IMR-90 (cell line): ENCODE results near the gene PRPF6. TPM values are rescaled to one million over a fixed set of nuclear protein-coding genes. Genes with fewer than 3 reads are reported as not detected.

Source experiments
- ATAC-seq: fragments of 200-7000 bp; cut with Tn5 transposase; 2 replicates; pipeline ENCODE4 v1.9.1; 2020; ENCODE audit warnings: low read depth, mild to moderate bottlenecking, moderate library complexity
- BruUV-seq: library from RNA; stranded (reverse); fragments of 400-500 nt; replicated peaks from 2 replicates; lab custom pipeline; 2021; lab: Mats Ljungman, UMichigan
- CTCF ChIA-PET: fragments of 300-600 bp; formaldehyde crosslinking; extraction: SDS; loops from one replicate; lab custom pipeline; 2021; ENCODE audit warnings: antibody characterized with exemption; lab: Yijun Ruan, JAX
- POLR2A ChIA-PET: fragments of 300-600 bp; sonication (Branson Sonifier 250); formaldehyde crosslinking; loops from one replicate; lab custom pipeline; 2022; ENCODE audit warnings: antibody characterized with exemption; ENCODE audit not compliant: unreplicated experiment; lab: Charles Lee
- DNase-seq: peaks from one replicate; pipeline ENCODE4 v3.0.0; 2013
- H2AFZ ChIP-seq: replicated peaks from 2 replicates; pipeline ENCODE3; 2013; ENCODE audit warnings: low read length, mild to moderate bottlenecking; ENCODE audit not compliant: poor library complexity
- H2AK5ac ChIP-seq: 2 replicates; pipeline ENCODE4 v1.6.1; 2013; ENCODE audit warnings: low read depth, low read length, inconsistent platforms
- H2AK9ac ChIP-seq: replicated peaks from 2 replicates; pipeline ENCODE3; 2013; ENCODE audit warnings: mild to moderate bottlenecking, low read depth, low read length, moderate library complexity; ENCODE audit not compliant: poor library complexity
- H2BK120ac ChIP-seq: 2 replicates; pipeline ENCODE4 v1.6.1; 2013; ENCODE audit warnings: low read depth, low read length, inconsistent platforms
- H2BK15ac ChIP-seq: 3 replicates; pipeline ENCODE4 v1.6.1; 2013; ENCODE audit warnings: low read depth, low read length, inconsistent platforms
- H2BK20ac ChIP-seq: 2 replicates; pipeline ENCODE4 v1.6.1; 2013; ENCODE audit warnings: low read depth, mild to moderate bottlenecking, inconsistent platforms, low read length, moderate library complexity
- H2BK5ac ChIP-seq: 2 replicates; pipeline ENCODE4 v1.6.1; 2013; ENCODE audit warnings: mild to moderate bottlenecking, low read depth, low read length, inconsistent platforms; ENCODE audit not compliant: poor library complexity, severe bottlenecking
- H3K14ac ChIP-seq: replicated peaks from 2 replicates; pipeline ENCODE4 v1.6.1; 2013; ENCODE audit warnings: low read depth, low read length, inconsistent platforms
- H3K18ac ChIP-seq: 2 replicates; pipeline ENCODE4 v1.6.1; 2013; ENCODE audit warnings: low read depth, low read length, control low read depth
- H3K23ac ChIP-seq: 2 replicates; pipeline ENCODE4 v1.6.1; 2013; ENCODE audit warnings: low read depth, low read length, inconsistent platforms
- H3K27ac ChIP-seq: 2 replicates; pipeline ENCODE4 v1.5.1; 2013; ENCODE audit warnings: mild to moderate bottlenecking, control low read depth, low read length; ENCODE audit not compliant: insufficient read depth
- H3K27me3 ChIP-seq: 2 replicates; pipeline ENCODE4 v1.6.1; 2013; ENCODE audit warnings: low read length; ENCODE audit not compliant: control insufficient read depth, insufficient read depth
- H3K36me3 ChIP-seq: 2 replicates; pipeline ENCODE4 v1.6.1; 2013; ENCODE audit warnings: low read length, mixed read lengths; ENCODE audit not compliant: control insufficient read depth, insufficient read depth
- H3K4ac ChIP-seq: 2 replicates; pipeline ENCODE4 v1.6.1; 2013; ENCODE audit warnings: low read depth, low read length, inconsistent platforms
- H3K4me1 ChIP-seq: 2 replicates; pipeline ENCODE4 v1.6.1; 2013; ENCODE audit warnings: low read length, mixed read lengths; ENCODE audit not compliant: control insufficient read depth, insufficient read depth
- H3K4me2 ChIP-seq: 2 replicates; pipeline ENCODE4 v1.6.1; 2013; ENCODE audit warnings: low read depth, mild to moderate bottlenecking, control low read depth, low read length, moderate library complexity
- H3K4me3 ChIP-seq: 2 replicates; pipeline ENCODE4 v1.5.1; 2013; ENCODE audit warnings: low read depth, mild to moderate bottlenecking, control low read depth, low read length, moderate library complexity; ENCODE audit not compliant: insufficient read depth
- H3K56ac ChIP-seq: 2 replicates; pipeline ENCODE4 v1.6.1; 2013; ENCODE audit warnings: low read length, inconsistent platforms; ENCODE audit not compliant: insufficient read depth; ENCODE audit errors: extremely low read depth
- H3K79me1 ChIP-seq, 2 experiments: 2 replicates each; pipeline ENCODE4 v1.6.1; 2013; ENCODE audit warnings: low read length in 2 of 2, inconsistent platforms in 1 of 2, low read depth in 1 of 2
- H3K9ac ChIP-seq: 2 replicates; pipeline ENCODE4 v1.6.1; 2013; ENCODE audit warnings: low read depth, low read length, control low read depth
- H3K9me1 ChIP-seq: 2 replicates; pipeline ENCODE4 v1.6.1; 2013; ENCODE audit warnings: low read length, inconsistent platforms; ENCODE audit not compliant: insufficient read depth
- H3K9me3 ChIP-seq: 2 replicates; pipeline ENCODE4 v1.6.1; 2013; ENCODE audit warnings: low read length; ENCODE audit not compliant: control insufficient read depth, insufficient read depth
- H4K20me1 ChIP-seq: 2 replicates; pipeline ENCODE4 v1.6.1; 2013; ENCODE audit warnings: low read length, inconsistent platforms; ENCODE audit not compliant: insufficient read depth
- H4K5ac ChIP-seq: 2 replicates; pipeline ENCODE4 v1.6.1; 2013; ENCODE audit warnings: mild to moderate bottlenecking, low read depth, low read length, control low read depth
- H4K8ac ChIP-seq, 2 experiments: 2 replicates each; pipeline ENCODE4 v1.6.1; 2013; ENCODE audit warnings: low read depth in 2 of 2, low read length in 2 of 2, control low read depth in 1 of 2, inconsistent platforms in 1 of 2
- H4K91ac ChIP-seq: 2 replicates; pipeline ENCODE4 v1.6.1; 2013; ENCODE audit warnings: low read depth, low read length, inconsistent platforms; ENCODE audit not compliant: insufficient read depth
- BHLHE40 ChIP-seq: fragments of 150-350 bp; IDR thresholded peaks from 2 replicates; pipeline ENCODE4 v1.6.1; 2016; ENCODE audit warnings: mild to moderate bottlenecking, low read depth, low read length
- NFE2L2 ChIP-seq: fragments of 150-350 bp; IDR thresholded peaks from 2 replicates; pipeline ENCODE4 v1.6.1; 2016; ENCODE audit warnings: low read depth, mild to moderate bottlenecking, low read length
- WGBS, 2 experiments: methylation state at CpG; one replicate each; pipeline versions ENCODE4 v1.1.5 to v1.1.7; 2013; ENCODE audit warnings: missing lambda C conversion rate in 2 of 2; ENCODE audit not compliant: insufficient read length in 1 of 2; ENCODE audit errors: extremely low coverage in 2 of 2; 5-methylcytosine and 5-hydroxymethylcytosine counted together
- dilution Hi-C: fragments of 300-500 bp; cut with HindIII; formaldehyde crosslinking; loops from one replicate; pipeline ENCODE4 v1.14.3; 2018; ENCODE audit warnings: low sequenced_read_pairs; ENCODE audit not compliant: unreplicated experiment
- in situ Hi-C: fragments of 300-500 bp; cut with MboI; formaldehyde crosslinking; loops from 3 replicates; pipeline ENCODE4 v1.14.3; 2019; ENCODE audit warnings: low sequenced_read_pairs, inconsistent platforms, mixed read lengths
- intact Hi-C: fragments of 100-400 bp; cut with micrococcal nuclease; formaldehyde crosslinking; loops from 2 replicates; pipeline ENCODE4 v1.10.0; 2022
- polyA plus RNA-seq, 3 experiments: library from polyadenylated mRNA; depleted of rRNA; stranded (reverse); fragments of >200 nt; gene quantifications; 2 replicates each; pipeline ENCODE4 v1.2.3, GENCODE V29; 2012; ENCODE audit warnings: low replicate concordance in 1 of 3
- total RNA-seq: library from RNA; depleted of rRNA; stranded (reverse); fragments of >200 nt; gene quantifications from 2 replicates; pipeline ENCODE4 v1.2.3, GENCODE V29; 2012

The PRPF6 gene
- total and polyA plus RNA-seq, 2 of the 4 experiments (the other 2 are of a cell fraction) = 43.5 to 71.3 TPM

- H3K23ac ChIP-seq = no peak overlapping the region
- no peak overlapping the region for H3K27ac ChIP-seq
- ATAC-seq = no peak
- H3K36me3 ChIP-seq = peaks cover 20% of the 10 kb centered on the region
- H2BK120ac ChIP-seq = no peak overlapping the region
- no peak overlapping the region for H2BK20ac ChIP-seq
- BruUV-seq = no TSS peak
- H2AFZ ChIP-seq = no peak overlapping the region
- no peak overlapping the region for H3K4me2 ChIP-seq
- H4K91ac ChIP-seq = no peak overlapping the region
- dilution Hi-C loops (no loop called here), in situ Hi-C loops (no loop called here), intact Hi-C loops (no loop called here)
- peaks cover 35% of the 10 kb centered on the region for H3K27me3 ChIP-seq
- no peak overlapping the region for H3K4ac ChIP-seq
- H3K79me1 ChIP-seq = no peaks in the 10 kb centered on the region
- ChIA-PET POLR2A (no interaction called here), CTCF (no interaction called here)
- H3K4me1 ChIP-seq = peaks cover 4% of the 10 kb centered on the region; the same call in 1 of the 2 replicates
- no peak overlapping the region for H3K4me3 ChIP-seq
- H4K5ac ChIP-seq = no peak overlapping the region
- TF ChIP-seq BHLHE40 = no peak
- TF ChIP-seq NFE2L2 = peak; percentile 30; the same call in 1 of the 2 replicates
- DNase-seq = peak; percentile 53
- 13% methylated on average over 2 of the region's 17 CpGs; no CpG with 5 or more reads in 1 of the 2 experiments for WGBS, 2 experiments
- peaks cover 5% of the 10 kb centered on the region; the same call in 1 of the 2 replicates for H4K20me1 ChIP-seq
- H2BK15ac ChIP-seq = no peak overlapping the region
- H2AK9ac ChIP-seq = peak overlapping the region; percentile 59
- H4K8ac ChIP-seq = no peak overlapping the region
- H3K9me3 ChIP-seq = no peaks in the 10 kb centered on the region
- no peak overlapping the region for H2BK5ac ChIP-seq
- H3K56ac ChIP-seq = no peak overlapping the region
- H3K14ac ChIP-seq = no peak overlapping the region
- no peak overlapping the region for H2AK5ac ChIP-seq
- H3K18ac ChIP-seq = no peak overlapping the region
- H3K9me1 ChIP-seq = no peaks in the 10 kb centered on the region
- no peak overlapping the region for H3K9ac ChIP-seq
These were observed 55.6 kb downstream of the PRPF6 start for GRCh38 chr20:64036346-64037198.
